SK-N-SH (cell line): ENCODE data around the gene SH3PXD2A. TPM values are rescaled to one million over a fixed set of nuclear protein-coding genes. Genes with fewer than 3 reads are reported as not detected.

Experiments
- CTCF ChIA-PET: fragments of 300-600, 350-600 bp; formaldehyde crosslinking; extraction: SDS; loops from one replicate; lab custom pipeline; 2021; lab: Yijun Ruan, JAX
- POLR2A ChIA-PET: fragments of 350-600 bp; sonication (Branson Sonifier 250); formaldehyde crosslinking; extraction: SDS; loops from one replicate; lab custom pipeline; 2020; ENCODE audit warnings: antibody characterized with exemption, inconsistent platforms; lab: Yijun Ruan, JAX
- DNase-seq: peaks from one replicate; pipeline ENCODE4 v3.0.0; 2012
- H2AFZ ChIP-seq: fragments of 200-600 bp; sonication (generic); 2 replicates; pipeline ENCODE4 v1.8.1; 2016; ENCODE audit warnings: antibody characterized with exemption, mild to moderate bottlenecking, low read depth
- H3F3A ChIP-seq: fragments of 200-600 bp; sonication (generic); replicated peaks from 2 replicates; pipeline ENCODE3; 2016; ENCODE audit warnings: antibody characterized with exemption, mild to moderate bottlenecking; ENCODE audit not compliant: insufficient read depth
- H3K27ac ChIP-seq, 2 experiments: fragments of 200-500 bp in 1 of 2; fragments of 200-600 bp in 1 of 2; sonication (Bioruptor generic) in 1 of 2; sonication (generic), shearing (Covaris generic) in 1 of 2; 2 replicates each; pipeline versions ENCODE4 v1.5.1 to v1.6.1; 2014 to 2016; ENCODE audit warnings: low read depth in 2 of 2, inconsistent platforms in 1 of 2, low read length in 1 of 2, mild to moderate bottlenecking in 1 of 2, mixed read lengths in 1 of 2
- H3K27me3 ChIP-seq: fragments of 200-600 bp; sonication (generic), shearing (Covaris generic); 2 replicates; pipeline ENCODE4 v1.6.1; 2016; ENCODE audit warnings: mixed run types; ENCODE audit not compliant: insufficient read depth
- H3K36me3 ChIP-seq, 2 experiments: fragments of 200-500 bp in 1 of 2; fragments of 200-600 bp in 1 of 2; sonication (Bioruptor generic) in 1 of 2; sonication (generic) in 1 of 2; replicated peaks in 1 of 2; 2 replicates each; pipeline versions ENCODE3 to v1.5.1; 2014 to 2016; ENCODE audit warnings: low read length in 1 of 2, mild to moderate bottlenecking in 1 of 2; ENCODE audit not compliant: insufficient read depth in 2 of 2, control insufficient read depth in 1 of 2
- H3K4me1 ChIP-seq, 2 experiments: fragments of 200-500 bp in 1 of 2; fragments of 200-600 bp in 1 of 2; sonication (Bioruptor generic) in 1 of 2; sonication (generic), shearing (Covaris generic) in 1 of 2; 2 replicates each; pipeline versions ENCODE4 v1.5.1 to v1.6.1; 2014 to 2016; ENCODE audit warnings: low read depth in 1 of 2, low read length in 1 of 2, mixed run types in 1 of 2; ENCODE audit not compliant: insufficient read depth in 2 of 2, control insufficient read depth in 1 of 2
- H3K4me2 ChIP-seq: fragments of 200-600 bp; sonication (generic), shearing (Covaris generic); 2 replicates; pipeline ENCODE4 v1.6.1; 2017; ENCODE audit warnings: mixed run types
- H3K4me3 ChIP-seq, 2 experiments: fragments of 200-500 bp in 1 of 2; fragments of 200-600 bp in 1 of 2; sonication (Bioruptor generic) in 1 of 2; sonication (generic), shearing (Covaris generic) in 1 of 2; 2 replicates each; pipeline versions ENCODE4 v1.5.1 to v1.8.1; 2014 to 2016; ENCODE audit warnings: low read depth in 2 of 2, inconsistent platforms in 1 of 2, low read length in 1 of 2, mild to moderate bottlenecking in 1 of 2, mixed read lengths in 1 of 2, moderate library complexity in 1 of 2
- H3K79me2 ChIP-seq: fragments of 200-600 bp; sonication (generic); 2 replicates; pipeline ENCODE4 v1.8.1; 2017; ENCODE audit warnings: mild to moderate bottlenecking; ENCODE audit not compliant: insufficient read depth
- H3K9ac ChIP-seq: fragments of 200-600 bp; sonication (generic); 2 replicates; pipeline ENCODE4 v1.6.1; 2017; ENCODE audit warnings: mixed run types
- H3K9me2 ChIP-seq: fragments of 200-600 bp; sonication (generic); 2 replicates; pipeline ENCODE4 v1.6.1; 2017; ENCODE audit warnings: mixed run types
- H3K9me3 ChIP-seq: fragments of 200-600 bp; sonication (generic); 2 replicates; pipeline ENCODE4 v1.6.1; 2017; ENCODE audit warnings: mixed run types, mild to moderate bottlenecking, moderate library complexity
- H4K20me1 ChIP-seq: fragments of 200-600 bp; sonication (generic); 2 replicates; pipeline ENCODE4 v1.6.1; 2017; ENCODE audit warnings: mild to moderate bottlenecking, mixed run types; ENCODE audit not compliant: insufficient read depth
- ELF1 ChIP-seq: IDR thresholded peaks from 2 replicates; pipeline ENCODE4 v1.4.0; 2012
- EP300 ChIP-seq, 2 experiments: IDR thresholded peaks; 2 replicates each; pipeline versions ENCODE4 v1.4.0 to v1.6.1; 2012; ENCODE audit warnings: borderline replicate concordance in 1 of 2, low read depth in 1 of 2, low read length in 1 of 2
- EZH2phosphoT487 ChIP-seq: fragments of 200-600 bp; sonication (generic); IDR thresholded peaks from 2 replicates; pipeline ENCODE4 v1.6.1; 2017; ENCODE audit warnings: low read depth, mixed run types, mild to moderate bottlenecking, antibody characterized with exemption, moderate library complexity, borderline replicate concordance
- POLR2AphosphoS5 ChIP-seq: IDR thresholded peaks from 2 replicates; pipeline ENCODE4 v1.6.1; 2012; ENCODE audit warnings: low read depth, low read length
- RXRA ChIP-seq: IDR thresholded peaks from 2 replicates; pipeline ENCODE4 v1.4.0; 2012; ENCODE audit warnings: low read depth, mild to moderate bottlenecking, borderline replicate concordance
- TAF1 ChIP-seq: IDR thresholded peaks from 2 replicates; pipeline ENCODE4 v1.6.1; 2012; ENCODE audit warnings: low read depth, mild to moderate bottlenecking, low read length, moderate library complexity, borderline replicate concordance
- WGBS: methylation state at CpG from one replicate; pipeline ENCODE4 v1.1.6; 2017; ENCODE audit warnings: low lambda C conversion rate; 5-methylcytosine and 5-hydroxymethylcytosine counted together
- polyA plus RNA-seq, 3 experiments: library from polyadenylated mRNA; depleted of rRNA; stranded (reverse); fragments of >200 nt; gene quantifications; 2 replicates each; pipeline ENCODE4 v1.2.3, GENCODE V29; 2012
- TF ChIP-seq, protein P1 (sequence below): fragments of 200-600 bp; sonication (generic); IDR thresholded peaks from 2 replicates; pipeline ENCODE4 v1.6.1; 2017; ENCODE audit warnings: antibody characterized with exemption, mild to moderate bottlenecking, moderate library complexity
- TF ChIP-seq, protein P2 (sequence below): IDR thresholded peaks from 2 replicates; pipeline ENCODE4 v1.6.1; 2012; ENCODE audit warnings: mild to moderate bottlenecking, low read depth, low read length, moderate library complexity
- TF ChIP-seq, protein P3 (sequence below): fragments of 150-350 bp; IDR thresholded peaks from 2 replicates; pipeline ENCODE4 v1.6.1; 2016; ENCODE audit warnings: mild to moderate bottlenecking, low read depth, low read length

Gene SH3PXD2A
- polyA plus RNA-seq, 1 of the 3 experiments (the other 2 are of a cell fraction): 2.5 TPM

DNA sequence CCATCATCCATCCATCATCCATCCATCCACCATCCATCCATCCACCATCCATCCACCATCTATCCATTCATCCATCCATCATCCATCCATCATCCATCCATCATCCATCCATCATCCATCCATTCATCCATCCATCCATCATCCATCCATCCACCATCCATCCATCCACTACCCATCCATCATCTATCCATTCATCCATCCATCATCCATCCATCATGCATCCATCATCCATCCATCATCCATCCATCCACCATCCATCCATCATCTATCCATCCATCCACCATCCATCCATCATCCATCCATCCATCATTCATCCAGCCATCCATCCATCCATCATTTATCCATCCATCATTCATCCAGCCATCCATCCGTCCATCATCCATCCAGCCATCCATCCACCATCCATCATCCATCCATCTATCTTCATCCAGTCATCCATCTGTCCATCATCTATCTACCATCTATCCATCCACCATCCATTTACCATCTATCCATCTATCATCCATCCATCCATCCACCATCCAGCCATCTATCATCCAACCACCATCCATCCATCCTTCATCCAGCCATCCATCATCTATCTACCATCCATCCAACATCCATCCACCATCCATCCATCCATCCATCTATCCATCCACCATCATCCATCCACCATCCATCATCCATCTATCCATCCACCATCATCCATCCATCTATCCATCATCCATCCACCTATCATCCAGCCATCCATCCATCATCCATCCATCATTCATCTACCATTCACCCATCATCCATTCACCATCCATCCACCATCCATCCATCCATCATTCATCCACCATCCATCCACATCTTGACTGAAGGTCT is 153.8 kb downstream of the SH3PXD2A start (continued):
- TF ChIP-seq, protein P1, sequence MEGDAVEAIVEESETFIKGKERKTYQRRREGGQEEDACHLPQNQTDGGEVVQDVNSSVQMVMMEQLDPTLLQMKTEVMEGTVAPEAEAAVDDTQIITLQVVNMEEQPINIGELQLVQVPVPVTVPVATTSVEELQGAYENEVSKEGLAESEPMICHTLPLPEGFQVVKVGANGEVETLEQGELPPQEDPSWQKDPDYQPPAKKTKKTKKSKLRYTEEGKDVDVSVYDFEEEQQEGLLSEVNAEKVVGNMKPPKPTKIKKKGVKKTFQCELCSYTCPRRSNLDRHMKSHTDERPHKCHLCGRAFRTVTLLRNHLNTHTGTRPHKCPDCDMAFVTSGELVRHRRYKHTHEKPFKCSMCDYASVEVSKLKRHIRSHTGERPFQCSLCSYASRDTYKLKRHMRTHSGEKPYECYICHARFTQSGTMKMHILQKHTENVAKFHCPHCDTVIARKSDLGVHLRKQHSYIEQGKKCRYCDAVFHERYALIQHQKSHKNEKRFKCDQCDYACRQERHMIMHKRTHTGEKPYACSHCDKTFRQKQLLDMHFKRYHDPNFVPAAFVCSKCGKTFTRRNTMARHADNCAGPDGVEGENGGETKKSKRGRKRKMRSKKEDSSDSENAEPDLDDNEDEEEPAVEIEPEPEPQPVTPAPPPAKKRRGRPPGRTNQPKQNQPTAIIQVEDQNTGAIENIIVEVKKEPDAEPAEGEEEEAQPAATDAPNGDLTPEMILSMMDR: no peak

DNA sequence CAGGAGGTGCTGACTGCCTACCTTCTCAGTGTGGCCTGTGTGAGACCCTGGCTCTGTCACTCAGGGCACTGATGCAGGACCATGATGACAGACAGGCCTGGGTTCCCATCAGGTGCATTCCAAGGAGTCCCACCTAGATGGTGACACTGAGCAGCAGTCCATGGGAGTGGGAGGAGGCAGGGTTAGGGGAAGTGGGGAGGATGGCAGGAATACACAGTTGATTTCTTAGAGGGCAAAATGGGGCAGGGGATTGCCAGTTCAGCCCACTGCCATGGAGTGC is 155.0 kb downstream of the SH3PXD2A start:
- Histone ChIP-seq H4K20me1 (no peaks in the 10 kb centered on the region), H3K4me3 (no peak overlapping the region), H3K4me1 (peaks cover 9 to 22% of the 10 kb centered on the region in 2 experiments; a peak in 3 of 4 replicates), H3K36me3 (no peaks in the 10 kb centered on the region), H3K4me2 (no peak overlapping the region), H3K79me2 (no peaks in the 10 kb centered on the region), H3F3A (no peaks in the 10 kb centered on the region), H3K9me2 (no peaks in the 10 kb centered on the region), H3K27me3 (no peaks in the 10 kb centered on the region), H3K9me3 (no peaks in the 10 kb centered on the region), H2AFZ (no peak overlapping the region), H3K9ac (no peak overlapping the region), H3K27ac (no peak overlapping the region)
- ChIA-PET CTCF (interaction anchor here (1.6 to 5.2 kb wide), 2 partner anchors 14 to 90 kb away, joined by 3 to 50 read pairs; no protein-coding TSS in a partner anchor), POLR2A (no interaction called here)
- TF ChIP-seq POLR2AphosphoS5: no peak
- TF ChIP-seq TAF1: no peak
- no peak for TF ChIP-seq EP300 (IDR thresholded peaks at IDR 0.05; ENCODE audit: borderline replicate concordance in 1 of 2, low read depth in 1 of 2, low read length in 1 of 2)
- no peak for DNase-seq

DNA sequence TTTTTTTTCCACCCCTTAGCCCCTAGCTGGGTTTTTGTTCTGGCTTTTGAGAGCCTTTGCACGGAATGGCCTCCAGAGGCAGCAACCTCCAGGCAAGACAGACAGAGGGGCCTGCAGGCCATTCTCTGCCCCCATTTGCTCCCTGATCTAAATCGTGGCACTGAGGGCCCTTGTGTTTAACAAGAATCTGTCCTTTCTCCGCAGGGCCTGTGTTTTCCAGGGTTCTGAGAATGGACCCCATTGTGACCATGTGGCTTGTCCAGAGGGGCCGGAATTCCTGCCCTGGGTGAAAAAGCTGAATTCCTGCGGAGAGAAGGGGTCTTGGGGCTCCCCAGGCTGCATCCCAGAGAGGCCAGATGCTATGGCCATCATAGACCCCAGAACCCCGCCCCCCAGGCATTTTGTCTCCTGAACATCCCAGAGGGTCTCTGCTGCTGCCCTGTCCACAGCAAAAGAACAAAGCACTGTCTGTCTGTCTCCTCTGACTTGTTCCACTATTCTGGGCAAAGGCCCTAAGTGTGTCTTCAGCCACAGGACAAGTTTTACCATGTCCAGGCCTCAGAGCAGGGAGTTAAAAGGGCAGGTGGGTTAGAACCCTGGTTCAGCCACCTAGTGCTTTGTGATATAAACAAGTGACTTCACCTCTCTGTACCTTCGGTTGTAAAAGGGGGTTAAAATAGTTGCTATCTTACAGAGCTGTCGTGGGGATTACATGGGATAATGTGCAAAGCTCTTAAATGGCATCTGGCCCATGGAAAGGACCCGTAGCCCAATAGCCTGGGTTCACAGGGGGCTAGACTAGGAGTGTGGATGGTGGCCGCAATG is 155.6 kb downstream of the SH3PXD2A start:
- Histone ChIP-seq H3K9me3 (no peaks in the 10 kb centered on the region), H3K9me2 (no peaks in the 10 kb centered on the region), H3K4me1 (peaks cover 9 to 19% of the 10 kb centered on the region in 2 experiments; a peak in 3 of 4 replicates), H3K9ac (no peak overlapping the region), H2AFZ (no peak overlapping the region), H3K27me3 (no peaks in the 10 kb centered on the region), H4K20me1 (no peaks in the 10 kb centered on the region), H3F3A (no peaks in the 10 kb centered on the region), H3K4me2 (no peak overlapping the region), H3K27ac (no peak overlapping the region; a peak in 1 of 4 replicates), H3K79me2 (no peaks in the 10 kb centered on the region), H3K4me3 (no peak overlapping the region), H3K36me3 (no peaks in the 10 kb centered on the region)
- POLR2A ChIA-PET: no interaction called here
- DNase-seq: peak; percentile 38
- CTCF ChIA-PET: interaction anchor here (0.9 to 5.2 kb wide), 11 partner anchors 10 to 439 kb away, joined by 3 to 50 read pairs (median 3); no protein-coding TSS in a partner anchor
- TF ChIP-seq, protein P2, sequence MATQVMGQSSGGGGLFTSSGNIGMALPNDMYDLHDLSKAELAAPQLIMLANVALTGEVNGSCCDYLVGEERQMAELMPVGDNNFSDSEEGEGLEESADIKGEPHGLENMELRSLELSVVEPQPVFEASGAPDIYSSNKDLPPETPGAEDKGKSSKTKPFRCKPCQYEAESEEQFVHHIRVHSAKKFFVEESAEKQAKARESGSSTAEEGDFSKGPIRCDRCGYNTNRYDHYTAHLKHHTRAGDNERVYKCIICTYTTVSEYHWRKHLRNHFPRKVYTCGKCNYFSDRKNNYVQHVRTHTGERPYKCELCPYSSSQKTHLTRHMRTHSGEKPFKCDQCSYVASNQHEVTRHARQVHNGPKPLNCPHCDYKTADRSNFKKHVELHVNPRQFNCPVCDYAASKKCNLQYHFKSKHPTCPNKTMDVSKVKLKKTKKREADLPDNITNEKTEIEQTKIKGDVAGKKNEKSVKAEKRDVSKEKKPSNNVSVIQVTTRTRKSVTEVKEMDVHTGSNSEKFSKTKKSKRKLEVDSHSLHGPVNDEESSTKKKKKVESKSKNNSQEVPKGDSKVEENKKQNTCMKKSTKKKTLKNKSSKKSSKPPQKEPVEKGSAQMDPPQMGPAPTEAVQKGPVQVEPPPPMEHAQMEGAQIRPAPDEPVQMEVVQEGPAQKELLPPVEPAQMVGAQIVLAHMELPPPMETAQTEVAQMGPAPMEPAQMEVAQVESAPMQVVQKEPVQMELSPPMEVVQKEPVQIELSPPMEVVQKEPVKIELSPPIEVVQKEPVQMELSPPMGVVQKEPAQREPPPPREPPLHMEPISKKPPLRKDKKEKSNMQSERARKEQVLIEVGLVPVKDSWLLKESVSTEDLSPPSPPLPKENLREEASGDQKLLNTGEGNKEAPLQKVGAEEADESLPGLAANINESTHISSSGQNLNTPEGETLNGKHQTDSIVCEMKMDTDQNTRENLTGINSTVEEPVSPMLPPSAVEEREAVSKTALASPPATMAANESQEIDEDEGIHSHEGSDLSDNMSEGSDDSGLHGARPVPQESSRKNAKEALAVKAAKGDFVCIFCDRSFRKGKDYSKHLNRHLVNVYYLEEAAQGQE: no peak
- TF ChIP-seq, protein P1: peak; percentile 18; the same call in 1 of the 2 replicates
- TF ChIP-seq ELF1 (no peak), EZH2phosphoT487 (no peak), RXRA (no peak)
- TF ChIP-seq, protein P3, sequence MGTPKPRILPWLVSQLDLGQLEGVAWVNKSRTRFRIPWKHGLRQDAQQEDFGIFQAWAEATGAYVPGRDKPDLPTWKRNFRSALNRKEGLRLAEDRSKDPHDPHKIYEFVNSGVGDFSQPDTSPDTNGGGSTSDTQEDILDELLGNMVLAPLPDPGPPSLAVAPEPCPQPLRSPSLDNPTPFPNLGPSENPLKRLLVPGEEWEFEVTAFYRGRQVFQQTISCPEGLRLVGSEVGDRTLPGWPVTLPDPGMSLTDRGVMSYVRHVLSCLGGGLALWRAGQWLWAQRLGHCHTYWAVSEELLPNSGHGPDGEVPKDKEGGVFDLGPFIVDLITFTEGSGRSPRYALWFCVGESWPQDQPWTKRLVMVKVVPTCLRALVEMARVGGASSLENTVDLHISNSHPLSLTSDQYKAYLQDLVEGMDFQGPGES: no peak
- TF ChIP-seq, all 33 proteins: peak for 1
- 98% methylated on average over 7 of the region's 10 CpGs for WGBS
